Neural cell (in vitro differentiated cells): ENCODE data around the gene GRIK2. TPM values are rescaled to one million over a fixed set of nuclear protein-coding genes. Genes with fewer than 3 reads are reported as not detected.

ENCODE experiments used
- H2AFZ ChIP-seq: fragments of 200-600, 300-800 bp; sonication (generic), shearing (Covaris generic); 2 replicates; pipeline ENCODE4 v1.6.0; 2014; ENCODE audit warnings: low read depth, mild to moderate bottlenecking, antibody characterized with exemption, low read length, moderate library complexity
- H3F3A ChIP-seq: fragments of 200-600 bp; shearing (Covaris generic); 2 replicates; pipeline ENCODE4 v1.6.1; 2016; ENCODE audit warnings: mild to moderate bottlenecking, moderate library complexity, mixed read lengths, antibody characterized with exemption, low read length; ENCODE audit not compliant: insufficient read depth, poor library complexity, severe bottlenecking
- H3K27ac ChIP-seq: fragments of 200-600, 300-800 bp; sonication (generic), shearing (Covaris generic); 2 replicates; pipeline ENCODE4 v1.5.1; 2014; ENCODE audit warnings: mild to moderate bottlenecking, low read length, moderate library complexity
- H3K27me3 ChIP-seq: fragments of 300-800, 200-600 bp; sonication (generic), shearing (Covaris generic); 2 replicates; pipeline ENCODE4 v1.6.0; 2014; ENCODE audit warnings: mild to moderate bottlenecking, low read depth, low read length, moderate library complexity; ENCODE audit not compliant: insufficient read depth
- H3K36me3 ChIP-seq: fragments of 300-800, 200-600 bp; sonication (generic), shearing (Covaris generic); 2 replicates; pipeline ENCODE4 v1.5.1; 2014; ENCODE audit warnings: mild to moderate bottlenecking, antibody characterized with exemption, low read length, moderate library complexity; ENCODE audit not compliant: insufficient read depth
- H3K4me2 ChIP-seq: fragments of 300-800, 200-600 bp; sonication (generic), shearing (Covaris generic); 2 replicates; pipeline ENCODE4 v1.6.0; 2014; ENCODE audit warnings: mild to moderate bottlenecking, low read length
- H3K4me3 ChIP-seq: fragments of 300-800, 200-600 bp; sonication (generic), shearing (Covaris generic); 2 replicates; pipeline ENCODE4 v1.5.1; 2014; ENCODE audit warnings: mild to moderate bottlenecking, low read length, moderate library complexity
- H3K79me2 ChIP-seq: fragments of 200-600 bp; shearing (Covaris generic); replicated peaks from 2 replicates; pipeline ENCODE4 v1.6.0; 2014; ENCODE audit warnings: mild to moderate bottlenecking, low read length, moderate library complexity; ENCODE audit not compliant: insufficient read depth
- H3K9ac ChIP-seq: fragments of 300-800, 200-600 bp; sonication (generic), shearing (Covaris generic); 2 replicates; pipeline ENCODE4 v1.6.1; 2016; ENCODE audit warnings: mild to moderate bottlenecking, low read length, mixed read lengths
- H3K9me2 ChIP-seq: fragments of 200-600 bp; shearing (Covaris generic); 2 replicates; pipeline ENCODE4 v1.6.1; 2016; ENCODE audit warnings: mild to moderate bottlenecking, low read length, mixed read lengths; ENCODE audit not compliant: insufficient read depth
- H3K9me3 ChIP-seq: fragments of 200-600, 300-800 bp; sonication (generic), shearing (Covaris generic); 2 replicates; pipeline ENCODE4 v1.6.1; 2016; ENCODE audit warnings: mild to moderate bottlenecking, mixed run types, low read length, moderate library complexity, mixed read lengths
- H4K20me1 ChIP-seq: fragments of 200-600 bp; shearing (Covaris generic); 2 replicates; pipeline ENCODE4 v1.6.1; 2016; ENCODE audit warnings: mild to moderate bottlenecking, mixed run types; ENCODE audit not compliant: insufficient read depth
- EP300 ChIP-seq: fragments of 450-650 bp; conservative IDR thresholded peaks from 2 replicates; pipeline ENCODE4 v1.6.1; 2014; ENCODE audit warnings: antibody characterized with exemption, mild to moderate bottlenecking, moderate library complexity; ENCODE audit not compliant: poor library complexity, severe bottlenecking
- EZH2 ChIP-seq: fragments of 200-600, 300-800 bp; shearing (Covaris generic), sonication (generic); IDR thresholded peaks from 2 replicates; pipeline ENCODE4 v1.6.1; 2014; ENCODE audit warnings: antibody characterized with exemption, low read length, borderline replicate concordance, mild to moderate bottlenecking; ENCODE audit not compliant: insufficient read depth, poor library complexity, severe bottlenecking
- MXI1 ChIP-seq: fragments of 450-650 bp; conservative IDR thresholded peaks from 2 replicates; pipeline ENCODE4 v1.6.1; 2014; ENCODE audit warnings: antibody characterized with exemption, mild to moderate bottlenecking; ENCODE audit not compliant: poor library complexity, severe bottlenecking
- POLR2AphosphoS5 ChIP-seq: IDR thresholded peaks from 2 replicates; pipeline ENCODE4 v1.6.1; 2012
- RAD21 ChIP-seq: fragments of 450-650 bp; conservative IDR thresholded peaks from 2 replicates; pipeline ENCODE4 v1.6.1; 2014; ENCODE audit warnings: antibody characterized with exemption, mild to moderate bottlenecking, moderate library complexity
- SMC3 ChIP-seq: fragments of 450-650 bp; conservative IDR thresholded peaks from 2 replicates; pipeline ENCODE4 v1.6.1; 2014; ENCODE audit warnings: antibody characterized with exemption, mild to moderate bottlenecking, moderate library complexity; ENCODE audit not compliant: poor library complexity
- TAF1 ChIP-seq: IDR thresholded peaks from 2 replicates; pipeline ENCODE4 v1.6.1; 2012; ENCODE audit warnings: low read depth
- polyA plus RNA-seq: library from polyadenylated mRNA; depleted of rRNA; stranded (reverse); fragments of >200 nt; gene quantifications from 2 replicates; pipeline ENCODE4 v1.2.3, GENCODE V29; 2014
- TF ChIP-seq, protein P1 (sequence below): IDR thresholded peaks from 2 replicates; pipeline ENCODE4 v1.6.1; 2012; ENCODE audit warnings: borderline replicate concordance
- TF ChIP-seq, protein P2 (sequence below): fragments of 450-650 bp; IDR thresholded peaks from 2 replicates; pipeline ENCODE4 v1.5.1; 2014; ENCODE audit warnings: antibody characterized with exemption, mild to moderate bottlenecking, moderate library complexity; ENCODE audit not compliant: poor library complexity, severe bottlenecking

The GRIK2 gene
- polyA plus RNA-seq, 1 donor from 2014 or later = 106 TPM

- Histone ChIP-seq H3K27me3 (no peaks in the 10 kb centered on the region), H3K36me3 (no peaks in the 10 kb centered on the region), H3K9me2 (no peaks in the 10 kb centered on the region), H3K4me3 (no peak overlapping the region), H3K9ac (no peak overlapping the region), H2AFZ (no peak overlapping the region), H3K4me2 (no peak overlapping the region), H3K79me2 (no peaks in the 10 kb centered on the region), H4K20me1 (no peaks in the 10 kb centered on the region), H3K27ac (no peak overlapping the region), H3F3A (no peaks in the 10 kb centered on the region), H3K9me3 (no peaks in the 10 kb centered on the region)
- no peak for TF ChIP-seq RAD21
- TF ChIP-seq, protein P1, sequence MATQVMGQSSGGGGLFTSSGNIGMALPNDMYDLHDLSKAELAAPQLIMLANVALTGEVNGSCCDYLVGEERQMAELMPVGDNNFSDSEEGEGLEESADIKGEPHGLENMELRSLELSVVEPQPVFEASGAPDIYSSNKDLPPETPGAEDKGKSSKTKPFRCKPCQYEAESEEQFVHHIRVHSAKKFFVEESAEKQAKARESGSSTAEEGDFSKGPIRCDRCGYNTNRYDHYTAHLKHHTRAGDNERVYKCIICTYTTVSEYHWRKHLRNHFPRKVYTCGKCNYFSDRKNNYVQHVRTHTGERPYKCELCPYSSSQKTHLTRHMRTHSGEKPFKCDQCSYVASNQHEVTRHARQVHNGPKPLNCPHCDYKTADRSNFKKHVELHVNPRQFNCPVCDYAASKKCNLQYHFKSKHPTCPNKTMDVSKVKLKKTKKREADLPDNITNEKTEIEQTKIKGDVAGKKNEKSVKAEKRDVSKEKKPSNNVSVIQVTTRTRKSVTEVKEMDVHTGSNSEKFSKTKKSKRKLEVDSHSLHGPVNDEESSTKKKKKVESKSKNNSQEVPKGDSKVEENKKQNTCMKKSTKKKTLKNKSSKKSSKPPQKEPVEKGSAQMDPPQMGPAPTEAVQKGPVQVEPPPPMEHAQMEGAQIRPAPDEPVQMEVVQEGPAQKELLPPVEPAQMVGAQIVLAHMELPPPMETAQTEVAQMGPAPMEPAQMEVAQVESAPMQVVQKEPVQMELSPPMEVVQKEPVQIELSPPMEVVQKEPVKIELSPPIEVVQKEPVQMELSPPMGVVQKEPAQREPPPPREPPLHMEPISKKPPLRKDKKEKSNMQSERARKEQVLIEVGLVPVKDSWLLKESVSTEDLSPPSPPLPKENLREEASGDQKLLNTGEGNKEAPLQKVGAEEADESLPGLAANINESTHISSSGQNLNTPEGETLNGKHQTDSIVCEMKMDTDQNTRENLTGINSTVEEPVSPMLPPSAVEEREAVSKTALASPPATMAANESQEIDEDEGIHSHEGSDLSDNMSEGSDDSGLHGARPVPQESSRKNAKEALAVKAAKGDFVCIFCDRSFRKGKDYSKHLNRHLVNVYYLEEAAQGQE = no peak
Measured at GRCh38 chr6:101762851-101763250, 369.3 kb downstream of the GRIK2 start.

DNA sequence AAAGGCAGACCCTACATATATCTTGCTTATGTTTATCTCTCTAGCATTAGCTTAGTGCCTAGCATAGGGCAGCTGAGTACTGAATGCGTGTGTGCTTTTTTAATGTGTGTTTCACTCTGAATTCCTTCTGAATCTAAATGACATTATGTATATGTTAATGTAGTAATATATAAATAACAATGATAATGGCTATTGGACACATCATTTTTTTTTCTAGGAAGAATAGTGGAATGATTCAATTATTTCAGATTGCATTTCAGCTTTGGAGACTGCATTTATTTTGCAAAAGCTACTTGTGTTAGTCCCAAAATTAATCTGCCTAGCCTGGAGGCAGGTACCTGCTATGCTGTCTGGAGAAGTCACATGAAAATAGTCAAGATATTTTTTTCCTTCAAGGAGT lies 371.8 kb downstream of the GRIK2 start:
- no peaks in the 10 kb centered on the region for H3K36me3 ChIP-seq
- TF ChIP-seq SMC3 (no peak), TAF1 (no peak), POLR2AphosphoS5 (no peak), EP300 (no peak), RAD21 (no peak), MXI1 (no peak), EZH2 (no peak)
- TF ChIP-seq, protein P2, sequence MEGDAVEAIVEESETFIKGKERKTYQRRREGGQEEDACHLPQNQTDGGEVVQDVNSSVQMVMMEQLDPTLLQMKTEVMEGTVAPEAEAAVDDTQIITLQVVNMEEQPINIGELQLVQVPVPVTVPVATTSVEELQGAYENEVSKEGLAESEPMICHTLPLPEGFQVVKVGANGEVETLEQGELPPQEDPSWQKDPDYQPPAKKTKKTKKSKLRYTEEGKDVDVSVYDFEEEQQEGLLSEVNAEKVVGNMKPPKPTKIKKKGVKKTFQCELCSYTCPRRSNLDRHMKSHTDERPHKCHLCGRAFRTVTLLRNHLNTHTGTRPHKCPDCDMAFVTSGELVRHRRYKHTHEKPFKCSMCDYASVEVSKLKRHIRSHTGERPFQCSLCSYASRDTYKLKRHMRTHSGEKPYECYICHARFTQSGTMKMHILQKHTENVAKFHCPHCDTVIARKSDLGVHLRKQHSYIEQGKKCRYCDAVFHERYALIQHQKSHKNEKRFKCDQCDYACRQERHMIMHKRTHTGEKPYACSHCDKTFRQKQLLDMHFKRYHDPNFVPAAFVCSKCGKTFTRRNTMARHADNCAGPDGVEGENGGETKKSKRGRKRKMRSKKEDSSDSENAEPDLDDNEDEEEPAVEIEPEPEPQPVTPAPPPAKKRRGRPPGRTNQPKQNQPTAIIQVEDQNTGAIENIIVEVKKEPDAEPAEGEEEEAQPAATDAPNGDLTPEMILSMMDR = no peak
- TF ChIP-seq, protein P1 = no peak

More for the DNA sequence above, 371.8 kb downstream of the GRIK2 start:
- Histone ChIP-seq H3K9ac (no peak overlapping the region), H3K27me3 (no peaks in the 10 kb centered on the region), H3K4me3 (no peak overlapping the region), H3K9me2 (no peaks in the 10 kb centered on the region), H4K20me1 (no peaks in the 10 kb centered on the region), H3K79me2 (no peaks in the 10 kb centered on the region), H3K4me2 (no peak overlapping the region), H3K9me3 (no peaks in the 10 kb centered on the region), H3K27ac (no peak overlapping the region), H2AFZ (no peak overlapping the region), H3F3A (no peaks in the 10 kb centered on the region)
